Measurements from ENCODE around the gene OR52K2. TPM values are rescaled to one million over a fixed set of nuclear protein-coding genes. Genes with fewer than 3 reads are reported as not detected.
"Not testable (repeated sequence)": the region's sequence is repeated elsewhere in the genome, so short reads cannot be mapped to it uniquely, and the experiment has no call there.

The OR52K2 gene
- polyA plus RNA-seq (2013, experiment 1 of 2; ENCODE audit: insufficient read length): not detected
- not detected for polyA plus RNA-seq (2013, experiment 2 of 2; ENCODE audit: insufficient read length)

GRCh38 chr11:4448995-4449394, at the start of gene OR52K2:
TSS of gene OR52K2 (plus strand) at chr11:4449295. CDS start at chr11:4449340, 45 bp downstream.
- DNase-seq: no peak

- not testable (repeated sequence) for DNase-seq
Measured at GRCh38 chr11:4406206-4406605, 42.9 kb upstream of the OR52K2 start.

GRCh38 chr11:4416306-4416705, 32.8 kb upstream of the OR52K2 start:
- no peak for DNase-seq

GRCh38 chr11:4416816-4417215, 32.3 kb upstream of the OR52K2 start:
- no peak for DNase-seq

- no peak for DNase-seq
Measured at GRCh38 chr11:4418403-4418802, 30.7 kb upstream of the OR52K2 start.

GRCh38 chr11:4430051-4430450, 19.0 kb upstream of the OR52K2 start:
- DNase-seq: no peak

GRCh38 chr11:4433856-4434255, 15.2 kb upstream of the OR52K2 start:
- DNase-seq: no peak

- no peak for DNase-seq
Measured at GRCh38 chr11:4436411-4436810, 12.7 kb upstream of the OR52K2 start.

- no peak for DNase-seq
Measured at GRCh38 chr11:4441515-4441914, 7.6 kb upstream of the OR52K2 start.

GRCh38 chr11:4443232-4443891, 5.7 kb upstream of the OR52K2 start:
- DNase-seq: no peak

GRCh38 chr11:4453118-4453517, 4.0 kb downstream of the OR52K2 start:
- DNase-seq: no peak

GRCh38 chr11:4454021-4454420, 4.9 kb downstream of the OR52K2 start:
- no peak for DNase-seq

- no peak for DNase-seq
Measured at GRCh38 chr11:4455419-4455818, 6.3 kb downstream of the OR52K2 start.

- no peak for DNase-seq
Measured at GRCh38 chr11:4459500-4459899, 10.4 kb downstream of the OR52K2 start.

GRCh38 chr11:4460151-4460550, 11.1 kb downstream of the OR52K2 start:
- DNase-seq: no peak

GRCh38 chr11:4464216-4465159, 15.4 kb downstream of the OR52K2 start:
- no peak for DNase-seq

- DNase-seq: no peak
Measured at GRCh38 chr11:4465407-4465806, 16.3 kb downstream of the OR52K2 start.

GRCh38 chr11:4466131-4466870, 17.2 kb downstream of the OR52K2 start:
- no peak for DNase-seq

GRCh38 chr11:4466871-4467442, 17.9 kb downstream of the OR52K2 start:
- no peak for DNase-seq

- no peak for DNase-seq
Measured at GRCh38 chr11:4467811-4468606, 18.9 kb downstream of the OR52K2 start.

- DNase-seq: no peak
Measured at GRCh38 chr11:4479644-4480043, 30.5 kb downstream of the OR52K2 start.

Measured in fibroblast of skin of scalp (primary cell).